CD8-positive, alpha-beta memory T cell (primary cell): Measurements from ENCODE around the gene WDR46. TPM values are rescaled to one million over a fixed set of nuclear protein-coding genes. Genes with fewer than 3 reads are reported as not detected.

Experiments
- CTCF ChIA-PET: fragments of 350-600 bp; sonication (Branson Sonifier 250); formaldehyde crosslinking; loops from one replicate; lab custom pipeline; 2021; ENCODE audit warnings: antibody characterized with exemption; lab: Charles Lee
- POLR2A ChIA-PET: fragments of 350-600 bp; sonication (Branson Sonifier 250); formaldehyde crosslinking; loops from one replicate; lab custom pipeline; 2021; ENCODE audit warnings: antibody characterized with exemption; lab: Charles Lee
- DNase-seq, 5 donors: peaks; one replicate each; pipeline versions ENCODE4 v3.0.0 to v3.0.0-alpha.2; 2020 to 2022; ENCODE audit warnings: mixed read lengths in 1 of 5
- H3K27ac ChIP-seq: one replicate; pipeline ENCODE4 v1.7.0; 2013; ENCODE audit warnings: low read depth, mild to moderate bottlenecking, low read length, moderate library complexity
- H3K27me3 ChIP-seq: 2 replicates; pipeline ENCODE4 v1.7.0; 2013; ENCODE audit warnings: low read length, mild to moderate bottlenecking; ENCODE audit not compliant: insufficient read depth, poor library complexity, severe bottlenecking
- H3K36me3 ChIP-seq: 2 replicates; pipeline ENCODE4 v1.7.0; 2013; ENCODE audit warnings: mild to moderate bottlenecking, low read length, moderate library complexity; ENCODE audit not compliant: insufficient read depth
- H3K4me1 ChIP-seq: 2 replicates; pipeline ENCODE4 v1.7.0; 2013; ENCODE audit warnings: mild to moderate bottlenecking, low read length, moderate library complexity; ENCODE audit not compliant: insufficient read depth
- H3K4me3 ChIP-seq: 2 replicates; pipeline ENCODE4 v1.7.0; 2013; ENCODE audit warnings: mild to moderate bottlenecking, low read length
- H3K9me3 ChIP-seq: 2 replicates; pipeline ENCODE4 v1.7.0; 2013; ENCODE audit warnings: mild to moderate bottlenecking, low read length
- H3K27ac Mint-ChIP-seq, 8 donors: one replicate each; pipeline ENCODE4 v1.8.0; 2020 to 2021; ENCODE audit warnings: mixed read lengths in 8 of 8, mild to moderate bottlenecking in 6 of 8, inconsistent platforms in 3 of 8, moderate library complexity in 3 of 8
- H3K27me3 Mint-ChIP-seq, 2 donors: one replicate each; pipeline ENCODE4 v1.8.0; 2020 to 2021; ENCODE audit warnings: mixed read lengths in 2 of 2, mild to moderate bottlenecking in 1 of 2, moderate library complexity in 1 of 2
- H3K36me3 Mint-ChIP-seq, 3 donors: one replicate each; pipeline ENCODE4 v1.8.0; 2020 to 2021; ENCODE audit warnings: mixed read lengths in 3 of 3, inconsistent platforms in 1 of 3, mild to moderate bottlenecking in 1 of 3
- H3K4me1 Mint-ChIP-seq, 3 donors: one replicate each; pipeline ENCODE4 v1.8.0; 2020 to 2021; ENCODE audit warnings: mixed read lengths in 3 of 3, inconsistent platforms in 1 of 3, mild to moderate bottlenecking in 1 of 3
- H3K4me3 Mint-ChIP-seq, 7 donors: one replicate each; pipeline ENCODE4 v1.8.0; 2020 to 2021; ENCODE audit warnings: mixed read lengths in 7 of 7, mild to moderate bottlenecking in 6 of 7, moderate library complexity in 4 of 7, inconsistent platforms in 2 of 7
- H3K9me3 Mint-ChIP-seq, 5 donors: one replicate each; pipeline ENCODE4 v1.8.0; 2020 to 2022; ENCODE audit warnings: mixed read lengths in 5 of 5, mild to moderate bottlenecking in 3 of 5, moderate library complexity in 2 of 5, inconsistent platforms in 1 of 5
- polyA plus RNA-seq: library from polyadenylated mRNA; unstranded; fragments of 300-500 nt; fragmentation: Illumina TruSeq; gene quantifications from one replicate; pipeline ENCODE4 v1.2.3, GENCODE V29; 2021
- total RNA-seq, 2 experiments: library from RNA; stranded (reverse); gene quantifications; one replicate each; pipeline ENCODE4 v1.2.3, GENCODE V29; 2021

WDR46 gene
- total and polyA plus RNA-seq, 3 experiments from 2014 or later, result 76.0 to 117 (median 112) TPM

GRCh38 chr6:33247977-33248642 is 40.9 kb downstream of the WDR46 start:
- H3K27ac Mint-ChIP-seq, result peak overlapping the region; percentile 95 to 99 (median 98)
- peaks cover 32 to 42% (median 38%) of the 10 kb centered on the region in 3 donors for H3K4me1 Mint-ChIP-seq
- peak overlapping the region; percentile 70 for H3K4me3 ChIP-seq
- peaks cover 24% of the 10 kb centered on the region for H3K4me1 ChIP-seq
- POLR2A ChIA-PET, result interaction anchor here (0.5 to 4.4 kb wide), 13 partner anchors 23 to 533 kb away, joined by 3 to 24 read pairs (median 6); partner anchors contain the start of genes B3GALT4, HSD17B8, RING1 and RPS18
- peaks cover 0 to 27% (median 13%) of the 10 kb centered on the region in 3 donors for H3K36me3 Mint-ChIP-seq
- H3K27ac ChIP-seq, result peak overlapping the region; percentile 90
- DNase-seq, result peak; percentile 81 to 91 (median 87)
- no peaks in the 10 kb centered on the region for H3K9me3 ChIP-seq
- no peaks in the 10 kb centered on the region for H3K27me3 ChIP-seq
- peaks cover 7% of the 10 kb centered on the region for H3K36me3 ChIP-seq
- H3K9me3 Mint-ChIP-seq, result no peaks in the 10 kb centered on the region
- CTCF ChIA-PET, result interaction anchor here (0.7 to 4.8 kb wide), 49 partner anchors 10 to 276 kb away, joined by 3 to 101 read pairs (median 5); partner anchors contain the start of genes B3GALT4, CUTA, HLA-DPA1 and HLA-DPB1
- peak overlapping the region; percentile 82 to 96 (median 89) for H3K4me3 Mint-ChIP-seq
- peaks cover 2 to 8% of the 10 kb centered on the region in 2 donors for H3K27me3 Mint-ChIP-seq

GRCh38 chr6:33243476-33243875 is 45.6 kb downstream of the WDR46 start:
- Mint-ChIP-seq H3K4me1 (peaks cover 9 to 15% (median 13%) of the 10 kb centered on the region in 3 donors), H3K4me3 (no peak overlapping the region), H3K36me3 (no peaks in the 10 kb centered on the region), H3K27me3 (peaks cover 5 to 24% of the 10 kb centered on the region in 2 donors), H3K9me3 (no peaks in the 10 kb centered on the region), H3K27ac (peak overlapping the region in 1 of 8 donors; percentile 41)
- ChIA-PET POLR2A (interaction anchor here (0.7 kb wide), 1 partner anchor 374 kb away, joined by 3 read pairs; no protein-coding TSS in a partner anchor), CTCF (no interaction called here)
- no peak overlapping the region for H3K4me3 ChIP-seq
- no peaks in the 10 kb centered on the region for H3K9me3 ChIP-seq
- DNase-seq, result no peak
- no peak overlapping the region for H3K27ac ChIP-seq
- peaks cover 6% of the 10 kb centered on the region for H3K4me1 ChIP-seq
- no peaks in the 10 kb centered on the region for H3K27me3 ChIP-seq
- no peaks in the 10 kb centered on the region for H3K36me3 ChIP-seq

GRCh38 chr6:33241968-33242367 is 47.1 kb downstream of the WDR46 start:
- CTCF ChIA-PET, result no interaction called here
- no peaks in the 10 kb centered on the region for H3K36me3 ChIP-seq
- no peaks in the 10 kb centered on the region for H3K27me3 ChIP-seq
- Mint-ChIP-seq H3K9me3 (no peaks in the 10 kb centered on the region), H3K4me1 (peaks cover 2 to 8% (median 6%) of the 10 kb centered on the region in 3 donors), H3K36me3 (no peaks in the 10 kb centered on the region), H3K27me3 (peaks cover 3 to 29% of the 10 kb centered on the region in 2 donors), H3K4me3 (peak overlapping the region in 1 of 7 donors; percentile 57), H3K27ac (peak overlapping the region in 3 of 8 donors; percentile 2 to 26 (median 19))
- H3K9me3 ChIP-seq, result no peaks in the 10 kb centered on the region
- H3K4me1 ChIP-seq, result no peaks in the 10 kb centered on the region
- no peak overlapping the region for H3K27ac ChIP-seq
- peak in 1 of 5 donors; percentile 8 for DNase-seq
- no peak overlapping the region for H3K4me3 ChIP-seq
- POLR2A ChIA-PET, result no interaction called here

- Histone ChIP-seq H3K4me3 (no peak overlapping the region), H3K4me1 (no peaks in the 10 kb centered on the region), H3K36me3 (no peaks in the 10 kb centered on the region), H3K27ac (no peak overlapping the region), H3K9me3 (no peaks in the 10 kb centered on the region), H3K27me3 (peaks cover 8% of the 10 kb centered on the region)
- DNase-seq, result no peak
- ChIA-PET CTCF (interaction anchor here (1.3 to 2.4 kb wide), 3 partner anchors 10 to 76 kb away, joined by 3 to 13 read pairs (median 3); no protein-coding TSS in a partner anchor), POLR2A (no interaction called here)
- Mint-ChIP-seq H3K4me1 (peaks cover 2 to 8% (median 6%) of the 10 kb centered on the region in 3 donors), H3K4me3 (no peak overlapping the region), H3K27me3 (peaks cover 13 to 44% of the 10 kb centered on the region in 2 donors), H3K27ac (no peak overlapping the region), H3K36me3 (peaks cover 0 to 7% (median 0%) of the 10 kb centered on the region in 3 donors), H3K9me3 (no peaks in the 10 kb centered on the region)
Measured at GRCh38 chr6:33237741-33238140, 51.3 kb downstream of the WDR46 start.

- Mint-ChIP-seq H3K36me3 (peaks cover 0 to 7% (median 0%) of the 10 kb centered on the region in 3 donors), H3K4me3 (no peak overlapping the region), H3K4me1 (peaks cover 1 to 3% (median 3%) of the 10 kb centered on the region in 3 donors), H3K27me3 (peaks cover 16 to 48% of the 10 kb centered on the region in 2 donors), H3K9me3 (no peaks in the 10 kb centered on the region), H3K27ac (no peak overlapping the region)
- no peak overlapping the region for H3K27ac ChIP-seq
- H3K36me3 ChIP-seq, result no peaks in the 10 kb centered on the region
- no peaks in the 10 kb centered on the region for H3K4me1 ChIP-seq
- CTCF ChIA-PET, result interaction anchor here (1.3 kb wide), 1 partner anchor 40 kb away, joined by 3 read pairs; no protein-coding TSS in a partner anchor
- no peak overlapping the region for H3K4me3 ChIP-seq
- no peaks in the 10 kb centered on the region for H3K9me3 ChIP-seq
- no peak for DNase-seq
- POLR2A ChIA-PET, result no interaction called here
- peaks cover 8% of the 10 kb centered on the region for H3K27me3 ChIP-seq
Measured at GRCh38 chr6:33236852-33237251, 52.2 kb downstream of the WDR46 start.

GRCh38 chr6:33236328-33236727 is 52.7 kb downstream of the WDR46 start:
- Mint-ChIP-seq H3K27ac (no peak overlapping the region), H3K4me1 (no peaks in the 10 kb centered on the region), H3K4me3 (no peak overlapping the region), H3K9me3 (no peaks in the 10 kb centered on the region), H3K27me3 (peaks cover 20 to 50% of the 10 kb centered on the region in 2 donors), H3K36me3 (peaks cover 0 to 7% (median 0%) of the 10 kb centered on the region in 3 donors)
- Histone ChIP-seq H3K4me3 (no peak overlapping the region), H3K27ac (no peak overlapping the region), H3K4me1 (no peaks in the 10 kb centered on the region), H3K36me3 (no peaks in the 10 kb centered on the region), H3K9me3 (no peaks in the 10 kb centered on the region), H3K27me3 (peaks cover 10% of the 10 kb centered on the region)
- DNase-seq, result no peak
- POLR2A ChIA-PET, result interaction anchor here (0.6 kb wide), 2 partner anchors 255 to 265 kb away, joined by 3 read pairs; no protein-coding TSS in a partner anchor
- CTCF ChIA-PET, result interaction anchor here (1.3 kb wide), 1 partner anchor 39 kb away, joined by 3 read pairs; no protein-coding TSS in a partner anchor

- ChIA-PET POLR2A (no interaction called here), CTCF (interaction anchor here (1.4 kb wide), 1 partner anchor 13 kb away, joined by 5 read pairs; no protein-coding TSS in a partner anchor)
- Histone ChIP-seq H3K4me1 (no peaks in the 10 kb centered on the region), H3K27ac (no peak overlapping the region), H3K36me3 (no peaks in the 10 kb centered on the region), H3K4me3 (no peak overlapping the region), H3K27me3 (peaks cover 14% of the 10 kb centered on the region), H3K9me3 (no peaks in the 10 kb centered on the region)
- Mint-ChIP-seq H3K27me3 (peaks cover 21 to 49% of the 10 kb centered on the region in 2 donors), H3K4me3 (no peak overlapping the region), H3K36me3 (peaks cover 0 to 7% (median 0%) of the 10 kb centered on the region in 3 donors), H3K9me3 (no peaks in the 10 kb centered on the region), H3K27ac (no peak overlapping the region), H3K4me1 (no peaks in the 10 kb centered on the region)
- DNase-seq, result no peak
Measured at GRCh38 chr6:33235221-33235634, 53.8 kb downstream of the WDR46 start.
